ENCODE data around the gene ACKR3. TPM values are rescaled to one million over a fixed set of nuclear protein-coding genes. Genes with fewer than 3 reads are reported as not detected.
A peak's percentile ranks its signal among the peaks of the same experiment; 100 is the strongest.

ACKR3 gene
- total and polyA plus RNA-seq, 3 experiments from 2014 or later = 0.90 to 5.5 (median 1.6) TPM

DNA sequence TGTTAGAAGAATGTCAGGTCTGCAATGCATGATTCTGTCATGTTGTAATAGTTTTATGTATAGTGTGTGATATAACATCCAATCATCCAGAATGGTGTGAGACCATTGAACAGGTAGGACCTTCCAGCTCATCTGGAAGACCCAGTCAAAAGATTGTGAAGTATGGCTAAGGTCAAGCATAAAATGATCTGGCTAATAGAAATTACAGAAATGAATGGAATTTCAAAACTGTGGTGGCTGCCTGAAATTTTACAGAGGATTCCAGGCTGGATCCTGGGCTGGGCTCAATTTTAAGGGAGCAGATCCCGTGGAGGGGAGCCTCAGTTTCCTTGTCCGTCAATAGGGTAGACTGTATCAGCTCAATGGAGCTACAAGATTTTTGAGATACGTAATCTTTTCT, 39.1 kb downstream of the ACKR3 start:
- Mint-ChIP-seq H3K27me3 (peaks cover 29 to 47% of the 10 kb centered on the region in 2 donors), H3K9me3 (no peaks in the 10 kb centered on the region), H3K4me1 (peaks cover 3 to 14% (median 10%) of the 10 kb centered on the region in 3 donors), H3K27ac (no peak overlapping the region), H3K36me3 (peaks cover 0 to 5% (median 0%) of the 10 kb centered on the region in 3 donors), H3K4me3 (no peak overlapping the region)
- H3K4me3 ChIP-seq (ENCODE audit: low read length) = no peak overlapping the region
- H3K27me3 ChIP-seq (ENCODE audit: insufficient read depth, low read length, poor library complexity, severe bottlenecking) = no peaks in the 10 kb centered on the region
- no peak overlapping the region for H3K27ac ChIP-seq (ENCODE audit: low read depth, low read length)
- no peak for DNase-seq
- ChIA-PET CTCF (interaction anchor here (1.0 kb wide), 1 partner anchor 39 kb away, joined by 3 read pairs; the partner anchor contains the start of gene ACKR3), POLR2A (no interaction called here)
- H3K4me1 ChIP-seq (ENCODE audit: insufficient read depth, low read length) = no peaks in the 10 kb centered on the region
- no peaks in the 10 kb centered on the region for H3K36me3 ChIP-seq (ENCODE audit: insufficient read depth, low read length)
- no peaks in the 10 kb centered on the region for H3K9me3 ChIP-seq (ENCODE audit: low read length)

DNA sequence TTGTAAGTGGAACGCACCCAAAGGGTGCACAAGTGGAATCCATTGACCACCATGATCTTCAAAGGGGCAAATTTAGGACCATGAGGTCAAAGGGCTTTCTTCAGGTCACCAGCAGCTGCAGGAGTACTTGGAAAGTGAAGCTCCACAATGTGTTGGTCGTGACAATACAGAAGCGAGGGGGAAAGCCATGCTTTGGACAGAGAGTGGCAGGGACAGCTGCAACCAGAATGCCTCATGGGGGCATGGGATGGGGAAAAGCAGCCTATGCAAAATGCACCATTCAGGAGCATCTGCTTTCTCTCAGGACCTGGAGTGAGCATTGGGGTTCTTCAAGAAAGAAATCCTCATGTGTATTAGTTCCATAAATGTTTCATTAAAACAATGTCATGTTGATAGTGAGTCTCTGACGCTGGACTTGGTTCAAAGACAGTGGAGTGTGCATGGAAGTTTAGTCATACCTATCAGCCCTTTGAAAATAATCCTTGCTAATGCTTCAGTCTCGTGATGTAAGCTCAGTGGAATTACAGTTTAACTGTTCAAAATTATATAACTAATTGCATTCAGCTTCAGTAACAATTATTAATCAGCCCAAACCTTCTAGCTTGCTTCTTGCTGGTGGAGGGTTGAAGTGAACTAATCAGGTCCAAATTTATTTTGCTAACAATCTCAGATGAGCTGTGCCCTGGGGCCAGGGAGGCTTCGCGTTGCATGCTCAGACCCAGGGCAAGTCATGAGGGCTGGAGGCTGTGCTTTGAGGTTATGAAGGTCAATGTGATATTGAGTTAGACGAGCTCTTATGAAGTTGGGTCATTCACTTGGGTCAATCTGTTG, 41.6 kb downstream of the ACKR3 start:
- H3K4me3 ChIP-seq (ENCODE audit: low read length) = no peak overlapping the region
- H3K4me3 Mint-ChIP-seq = no peak overlapping the region
- no peak for DNase-seq
- H3K27me3 Mint-ChIP-seq = peaks cover 24 to 41% of the 10 kb centered on the region in 2 donors
- CTCF ChIA-PET = interaction anchor here (1.5 kb wide), 1 partner anchor 98 kb away, joined by 3 read pairs; no protein-coding TSS in a partner anchor
- H3K27ac Mint-ChIP-seq = no peak overlapping the region
- no peaks in the 10 kb centered on the region for H3K4me1 ChIP-seq (ENCODE audit: insufficient read depth, low read length)
- peaks cover 3 to 12% (median 7%) of the 10 kb centered on the region in 3 donors for H3K4me1 Mint-ChIP-seq
- H3K27ac ChIP-seq (ENCODE audit: low read depth, low read length) = no peak overlapping the region
- POLR2A ChIA-PET = no interaction called here
- no peaks in the 10 kb centered on the region for H3K36me3 ChIP-seq (ENCODE audit: insufficient read depth, low read length)
- no peaks in the 10 kb centered on the region for H3K27me3 ChIP-seq (ENCODE audit: insufficient read depth, low read length, poor library complexity, severe bottlenecking)
- H3K9me3 ChIP-seq (ENCODE audit: low read length) = no peaks in the 10 kb centered on the region
- H3K36me3 Mint-ChIP-seq = peaks cover 0 to 5% (median 0%) of the 10 kb centered on the region in 3 donors
- no peaks in the 10 kb centered on the region for H3K9me3 Mint-ChIP-seq

DNA sequence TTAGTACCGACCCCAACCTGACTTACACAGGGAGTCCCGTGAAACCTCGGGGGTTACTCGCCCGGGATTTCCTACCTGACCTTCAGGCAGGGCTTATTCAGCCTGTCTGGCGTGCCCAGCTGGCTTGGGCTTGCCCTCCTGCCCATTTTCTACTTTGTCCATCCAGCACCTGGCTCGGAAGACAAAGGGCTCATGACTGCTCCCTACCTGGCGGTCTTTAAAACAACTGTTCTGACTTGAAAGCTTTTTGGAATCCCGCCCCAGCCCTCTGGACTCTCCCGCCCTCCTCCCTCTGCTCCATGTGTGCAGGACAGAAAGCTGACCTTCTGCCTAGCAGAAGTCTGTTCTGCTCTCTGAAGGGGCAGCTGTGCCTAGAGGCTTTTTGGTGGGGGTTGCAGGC, 43.1 kb downstream of the ACKR3 start:
- H3K4me1 Mint-ChIP-seq = peaks cover 0 to 1% (median under 1%) of the 10 kb centered on the region in 3 donors
- H3K27me3 Mint-ChIP-seq = peaks cover 17 to 33% of the 10 kb centered on the region in 2 donors
- no peak overlapping the region for H3K4me3 Mint-ChIP-seq
- Histone ChIP-seq H3K27ac (ENCODE audit: low read depth, low read length) (no peak overlapping the region), H3K4me3 (ENCODE audit: low read length) (no peak overlapping the region), H3K36me3 (ENCODE audit: insufficient read depth, low read length) (no peaks in the 10 kb centered on the region), H3K4me1 (ENCODE audit: insufficient read depth, low read length) (no peaks in the 10 kb centered on the region), H3K9me3 (ENCODE audit: low read length) (no peaks in the 10 kb centered on the region), H3K27me3 (ENCODE audit: insufficient read depth, low read length, poor library complexity, severe bottlenecking) (no peaks in the 10 kb centered on the region)
- ChIA-PET POLR2A (interaction anchor here (0.6 kb wide), 1 partner anchor 137 kb away, joined by 3 read pairs; no protein-coding TSS in a partner anchor), CTCF (interaction anchor here (1.3 kb wide), 1 partner anchor 269 kb away, joined by 3 read pairs; no protein-coding TSS in a partner anchor)
- DNase-seq = no peak
- no peaks in the 10 kb centered on the region for H3K9me3 Mint-ChIP-seq
- H3K27ac Mint-ChIP-seq = peak overlapping the region in 1 of 8 donors; percentile 72
- H3K36me3 Mint-ChIP-seq = no peaks in the 10 kb centered on the region

DNA sequence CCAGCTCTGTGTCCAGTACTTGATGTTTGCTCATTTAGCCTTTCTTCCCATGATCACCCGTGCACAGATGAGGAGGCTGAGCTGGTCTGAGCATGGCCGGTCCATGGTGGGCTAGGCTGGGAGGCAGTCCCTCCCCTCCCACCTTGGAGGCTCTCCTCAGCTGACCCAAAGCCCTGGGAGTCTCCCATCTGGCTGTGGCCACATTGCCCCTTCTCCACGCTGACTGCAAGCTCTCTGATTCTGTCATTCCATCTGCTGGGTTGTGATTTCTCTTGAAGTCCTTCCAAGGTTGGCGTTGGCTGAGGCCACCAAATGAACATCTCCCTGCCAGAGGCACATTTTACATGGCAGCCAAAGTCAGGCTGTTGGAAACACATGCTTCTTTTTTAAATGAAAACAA, 44.0 kb downstream of the ACKR3 start:
- Mint-ChIP-seq H3K27me3 (peaks cover 14 to 33% of the 10 kb centered on the region in 2 donors), H3K36me3 (no peaks in the 10 kb centered on the region), H3K4me3 (no peak overlapping the region), H3K9me3 (no peaks in the 10 kb centered on the region), H3K4me1 (peaks cover 0 to 2% (median 0%) of the 10 kb centered on the region in 3 donors), H3K27ac (no peak overlapping the region)
- no peaks in the 10 kb centered on the region for H3K9me3 ChIP-seq (ENCODE audit: low read length)
- no peaks in the 10 kb centered on the region for H3K4me1 ChIP-seq (ENCODE audit: insufficient read depth, low read length)
- H3K27ac ChIP-seq (ENCODE audit: low read depth, low read length) = no peak overlapping the region
- CTCF ChIA-PET = no interaction called here
- no peak overlapping the region for H3K4me3 ChIP-seq (ENCODE audit: low read length)
- POLR2A ChIA-PET = no interaction called here
- no peaks in the 10 kb centered on the region for H3K27me3 ChIP-seq (ENCODE audit: insufficient read depth, low read length, poor library complexity, severe bottlenecking)
- DNase-seq = no peak
- no peaks in the 10 kb centered on the region for H3K36me3 ChIP-seq (ENCODE audit: insufficient read depth, low read length)

DNA sequence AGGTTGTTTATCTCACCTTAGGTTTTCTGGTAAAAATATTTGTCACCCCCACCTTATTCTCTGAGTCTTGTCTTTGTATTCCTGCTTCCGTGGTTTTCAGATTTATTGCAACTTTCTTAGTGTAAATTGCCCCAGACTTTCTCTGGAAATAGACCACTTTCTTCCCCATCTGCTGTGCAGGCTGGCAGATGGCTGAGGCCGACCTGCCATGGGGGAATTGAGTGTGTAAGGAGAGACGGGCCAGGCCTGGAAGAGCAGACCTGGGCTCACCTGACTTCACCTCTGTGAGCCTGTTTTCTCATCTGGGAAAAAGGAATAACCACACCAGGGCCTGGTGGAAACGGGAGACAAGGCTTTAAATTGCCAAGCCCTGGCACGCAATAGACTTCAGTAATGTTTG, 44.9 kb downstream of the ACKR3 start:
- POLR2A ChIA-PET = no interaction called here
- Mint-ChIP-seq H3K4me1 (peaks cover 0 to 5% (median 0%) of the 10 kb centered on the region in 3 donors), H3K9me3 (no peaks in the 10 kb centered on the region), H3K27ac (no peak overlapping the region), H3K27me3 (peaks cover 14 to 29% of the 10 kb centered on the region in 2 donors), H3K4me3 (no peak overlapping the region), H3K36me3 (no peaks in the 10 kb centered on the region)
- H3K27me3 ChIP-seq (ENCODE audit: insufficient read depth, low read length, poor library complexity, severe bottlenecking) = no peaks in the 10 kb centered on the region
- no peak overlapping the region for H3K4me3 ChIP-seq (ENCODE audit: low read length)
- peaks cover 1% of the 10 kb centered on the region for H3K4me1 ChIP-seq (ENCODE audit: insufficient read depth, low read length)
- H3K36me3 ChIP-seq (ENCODE audit: insufficient read depth, low read length) = no peaks in the 10 kb centered on the region
- no peak for DNase-seq
- H3K27ac ChIP-seq (ENCODE audit: low read depth, low read length) = no peak overlapping the region
- CTCF ChIA-PET = no interaction called here
- H3K9me3 ChIP-seq (ENCODE audit: low read length) = no peaks in the 10 kb centered on the region

DNA sequence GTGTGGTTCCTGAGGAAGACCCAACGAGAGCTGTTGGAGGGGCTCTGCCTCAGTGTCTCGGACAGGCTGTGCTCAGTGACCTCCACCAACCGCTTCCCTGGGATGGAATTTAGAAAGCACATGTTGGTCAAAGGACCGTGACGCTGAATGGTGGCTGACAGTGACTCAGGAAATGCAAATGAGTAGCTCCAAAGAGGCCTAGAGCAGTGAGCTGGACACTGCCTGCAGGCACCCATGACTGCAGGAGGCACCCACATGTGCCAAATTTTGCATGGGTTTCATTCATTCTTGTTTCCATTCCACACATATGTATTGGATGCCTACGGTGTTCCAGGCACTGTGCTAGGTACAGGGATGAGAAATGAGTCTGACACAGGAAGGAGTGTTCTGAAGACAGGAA, 46.4 kb downstream of the ACKR3 start:
- H3K27ac ChIP-seq (ENCODE audit: low read depth, low read length) = no peak overlapping the region
- CTCF ChIA-PET = no interaction called here
- H3K9me3 ChIP-seq (ENCODE audit: low read length) = no peaks in the 10 kb centered on the region
- no peak for DNase-seq
- POLR2A ChIA-PET = no interaction called here
- H3K27me3 Mint-ChIP-seq = peaks cover 19 to 33% of the 10 kb centered on the region in 2 donors
- no peak overlapping the region for H3K27ac Mint-ChIP-seq
- H3K4me3 Mint-ChIP-seq = no peak overlapping the region
- H3K9me3 Mint-ChIP-seq = no peaks in the 10 kb centered on the region
- peaks cover 11% of the 10 kb centered on the region for H3K4me1 ChIP-seq (ENCODE audit: insufficient read depth, low read length)
- H3K4me1 Mint-ChIP-seq = peaks cover 0 to 11% (median 4%) of the 10 kb centered on the region in 3 donors
- no peak overlapping the region for H3K4me3 ChIP-seq (ENCODE audit: low read length)
- no peaks in the 10 kb centered on the region for H3K27me3 ChIP-seq (ENCODE audit: insufficient read depth, low read length, poor library complexity, severe bottlenecking)
- H3K36me3 Mint-ChIP-seq = no peaks in the 10 kb centered on the region
- H3K36me3 ChIP-seq (ENCODE audit: insufficient read depth, low read length) = no peaks in the 10 kb centered on the region

DNA sequence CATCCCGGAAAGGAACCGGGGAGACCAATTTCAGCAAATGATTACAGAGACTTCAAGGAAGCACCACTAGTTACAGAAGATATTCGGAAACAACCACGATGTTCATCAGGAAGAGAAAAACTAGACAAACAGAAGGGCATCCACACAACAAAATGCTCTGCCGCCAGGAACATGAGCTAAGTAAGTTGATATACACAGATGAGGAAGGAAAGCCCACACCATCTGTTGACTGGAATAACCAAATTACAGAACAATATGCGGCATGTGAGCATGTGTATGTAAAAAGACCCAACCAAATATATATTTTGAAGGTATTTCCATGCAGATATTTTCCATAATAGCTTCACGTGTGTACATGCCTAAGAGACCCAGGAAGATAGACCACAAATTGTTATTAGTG, 47.0 kb downstream of the ACKR3 start:
- no peaks in the 10 kb centered on the region for H3K9me3 Mint-ChIP-seq
- peaks cover 0 to 11% (median 4%) of the 10 kb centered on the region in 3 donors for H3K4me1 Mint-ChIP-seq
- H3K27me3 Mint-ChIP-seq = peaks cover 19 to 33% of the 10 kb centered on the region in 2 donors
- ChIA-PET CTCF (no interaction called here), POLR2A (no interaction called here)
- peak overlapping the region in 1 of 8 donors; percentile 13 for H3K27ac Mint-ChIP-seq
- Histone ChIP-seq H3K36me3 (ENCODE audit: insufficient read depth, low read length) (no peaks in the 10 kb centered on the region), H3K27me3 (ENCODE audit: insufficient read depth, low read length, poor library complexity, severe bottlenecking) (no peaks in the 10 kb centered on the region), H3K9me3 (ENCODE audit: low read length) (no peaks in the 10 kb centered on the region), H3K4me1 (ENCODE audit: insufficient read depth, low read length) (peaks cover 11% of the 10 kb centered on the region), H3K27ac (ENCODE audit: low read depth, low read length) (no peak overlapping the region), H3K4me3 (ENCODE audit: low read length) (no peak overlapping the region)
- no peaks in the 10 kb centered on the region for H3K36me3 Mint-ChIP-seq
- DNase-seq = no peak
- no peak overlapping the region for H3K4me3 Mint-ChIP-seq

DNA sequence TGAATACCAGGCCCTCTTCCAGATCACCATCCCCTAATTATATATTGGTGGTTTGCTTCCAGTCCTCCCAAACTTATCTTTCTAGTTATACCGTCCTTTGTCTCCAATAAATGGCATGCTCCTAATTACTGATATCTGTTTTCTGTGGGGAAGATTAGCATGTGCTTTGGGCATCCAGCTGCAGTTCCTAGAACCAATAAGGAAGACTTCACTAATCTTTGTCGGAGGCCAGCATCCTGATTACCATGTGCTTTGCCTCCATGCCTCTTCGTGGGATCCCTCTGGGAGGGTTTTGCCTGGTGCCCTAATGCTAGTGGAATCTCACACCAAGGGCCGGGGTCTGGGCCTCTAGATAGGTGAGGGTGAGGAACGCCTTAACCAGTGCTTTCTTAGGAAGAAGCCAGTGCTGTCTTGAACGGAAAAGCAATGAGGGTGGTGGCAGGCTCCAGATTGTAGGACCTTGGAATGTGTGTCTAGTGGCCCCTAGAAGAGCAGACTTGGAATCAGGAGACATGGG, 47.7 kb downstream of the ACKR3 start:
- no peak overlapping the region for H3K4me3 ChIP-seq (ENCODE audit: low read length)
- no peak overlapping the region for H3K4me3 Mint-ChIP-seq
- H3K27ac Mint-ChIP-seq = no peak overlapping the region
- peaks cover 0 to 11% (median 4%) of the 10 kb centered on the region in 3 donors for H3K4me1 Mint-ChIP-seq
- H3K27me3 ChIP-seq (ENCODE audit: insufficient read depth, low read length, poor library complexity, severe bottlenecking) = no peaks in the 10 kb centered on the region
- H3K9me3 ChIP-seq (ENCODE audit: low read length) = no peaks in the 10 kb centered on the region
- ChIA-PET POLR2A (no interaction called here), CTCF (no interaction called here)
- H3K9me3 Mint-ChIP-seq = no peaks in the 10 kb centered on the region
- H3K27me3 Mint-ChIP-seq = peaks cover 16 to 33% of the 10 kb centered on the region in 2 donors
- H3K36me3 Mint-ChIP-seq = no peaks in the 10 kb centered on the region
- H3K36me3 ChIP-seq (ENCODE audit: insufficient read depth, low read length) = no peaks in the 10 kb centered on the region
- peaks cover 11% of the 10 kb centered on the region for H3K4me1 ChIP-seq (ENCODE audit: insufficient read depth, low read length)
- no peak for DNase-seq
- H3K27ac ChIP-seq (ENCODE audit: low read depth, low read length) = no peak overlapping the region
